ENCODE measurements around the gene MTUS2.

DNA sequence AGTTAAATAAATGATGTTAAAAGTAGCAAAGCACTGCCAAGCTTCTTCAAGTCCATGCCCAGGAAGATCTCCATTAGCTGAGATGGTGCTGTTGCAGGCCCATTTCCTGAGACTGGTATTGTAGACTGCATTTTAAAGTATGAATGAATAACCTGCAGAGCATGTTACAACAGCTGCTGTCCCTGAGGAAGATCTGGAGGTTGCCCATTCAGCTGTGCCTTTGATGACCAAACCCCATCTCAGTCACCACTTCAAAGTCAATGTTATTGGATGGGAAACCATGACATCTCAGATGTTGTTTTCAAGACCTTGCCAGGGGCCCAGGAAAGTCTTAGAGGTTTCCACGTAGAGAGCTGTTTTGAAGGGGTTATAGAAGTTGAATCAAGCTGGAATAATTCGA lies 281.3 kb downstream of the MTUS2 start:
- TF ChIP-seq, protein P1, sequence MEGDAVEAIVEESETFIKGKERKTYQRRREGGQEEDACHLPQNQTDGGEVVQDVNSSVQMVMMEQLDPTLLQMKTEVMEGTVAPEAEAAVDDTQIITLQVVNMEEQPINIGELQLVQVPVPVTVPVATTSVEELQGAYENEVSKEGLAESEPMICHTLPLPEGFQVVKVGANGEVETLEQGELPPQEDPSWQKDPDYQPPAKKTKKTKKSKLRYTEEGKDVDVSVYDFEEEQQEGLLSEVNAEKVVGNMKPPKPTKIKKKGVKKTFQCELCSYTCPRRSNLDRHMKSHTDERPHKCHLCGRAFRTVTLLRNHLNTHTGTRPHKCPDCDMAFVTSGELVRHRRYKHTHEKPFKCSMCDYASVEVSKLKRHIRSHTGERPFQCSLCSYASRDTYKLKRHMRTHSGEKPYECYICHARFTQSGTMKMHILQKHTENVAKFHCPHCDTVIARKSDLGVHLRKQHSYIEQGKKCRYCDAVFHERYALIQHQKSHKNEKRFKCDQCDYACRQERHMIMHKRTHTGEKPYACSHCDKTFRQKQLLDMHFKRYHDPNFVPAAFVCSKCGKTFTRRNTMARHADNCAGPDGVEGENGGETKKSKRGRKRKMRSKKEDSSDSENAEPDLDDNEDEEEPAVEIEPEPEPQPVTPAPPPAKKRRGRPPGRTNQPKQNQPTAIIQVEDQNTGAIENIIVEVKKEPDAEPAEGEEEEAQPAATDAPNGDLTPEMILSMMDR (IDR thresholded peaks at IDR 0.05; ENCODE audit: insufficient read depth, low read length, poor library complexity, severe bottlenecking), result no peak
- no peak for TF ChIP-seq EZH2phosphoT487 (conservative IDR thresholded peaks at IDR 0.05; ENCODE audit: low read length)

Data from SU-DHL-6 (cell line).